Measurements from ENCODE around the gene SERGEF.
"Not testable (repeated sequence)": the region's sequence is repeated elsewhere in the genome, so short reads cannot be mapped to it uniquely, and the experiment has no call there.

SERGEF gene

DNA sequence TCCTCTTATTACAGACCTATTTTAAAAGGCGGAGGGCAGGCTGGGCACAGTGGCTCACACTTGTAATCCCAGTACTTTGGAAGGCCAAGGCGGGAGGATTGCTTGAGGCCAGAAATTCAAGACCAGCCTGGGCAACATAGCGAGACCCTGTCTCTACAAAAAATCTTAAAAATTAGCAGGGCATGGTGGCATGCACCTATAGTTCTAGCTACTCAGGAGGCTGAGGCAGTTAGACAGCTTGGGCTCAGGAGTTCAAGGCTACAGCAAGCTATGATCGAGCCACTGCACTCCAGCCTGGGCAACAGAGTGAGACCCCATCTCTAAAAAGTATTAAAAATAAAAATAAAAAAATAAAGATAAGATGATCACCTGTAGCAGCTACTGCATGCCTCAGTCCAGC, 12.7 kb downstream of the SERGEF start:
- DNase-seq, result not testable (repeated sequence)

DNA sequence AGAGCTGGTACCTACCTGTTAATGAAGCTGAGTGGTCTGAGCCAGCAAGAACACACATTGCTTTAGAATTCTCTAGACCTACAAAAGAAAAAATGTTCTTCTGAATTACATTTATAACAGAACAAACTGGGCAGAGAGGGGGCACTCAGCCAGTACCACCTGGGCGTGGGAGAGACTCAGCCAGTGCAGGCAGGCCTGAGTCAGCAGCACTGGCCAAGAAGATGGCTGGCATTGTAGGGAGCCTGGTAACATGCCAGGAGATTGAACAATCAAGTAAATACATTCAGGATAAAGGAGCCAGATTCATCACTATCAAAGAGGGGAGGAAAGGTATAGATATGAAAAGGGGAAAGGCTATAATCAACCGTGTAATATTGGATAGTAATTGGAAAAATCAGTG, 19.9 kb downstream of the SERGEF start:
- DNase-seq, result no peak

DNA sequence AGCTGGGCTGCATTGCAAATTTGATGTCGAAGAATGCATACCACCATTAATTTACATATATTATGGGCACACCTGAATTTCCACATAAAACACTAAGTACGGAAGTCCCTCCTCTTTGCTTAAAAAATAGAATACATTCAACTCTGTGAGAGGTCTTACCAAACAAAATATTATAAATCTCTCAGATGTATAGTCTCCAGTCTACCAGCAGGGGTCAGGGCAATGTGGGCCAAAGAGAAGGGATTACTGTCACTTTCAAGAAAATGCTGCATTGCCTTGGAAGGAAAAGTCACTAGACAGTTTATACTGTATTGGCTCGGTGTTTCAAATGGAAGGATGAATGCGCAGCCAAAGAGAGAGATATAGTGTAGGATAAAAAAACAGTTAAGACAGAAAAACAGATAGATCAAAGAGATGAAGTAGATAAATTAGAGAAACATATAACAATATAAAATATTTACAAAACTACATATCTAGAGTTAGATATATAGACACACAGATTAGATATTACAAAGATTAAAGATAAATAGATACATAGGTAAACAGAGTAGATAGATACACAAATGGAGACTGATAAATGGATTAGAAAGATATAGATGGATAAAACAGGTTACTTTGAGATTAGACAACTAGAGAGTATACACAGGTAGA, 20.9 kb downstream of the SERGEF start:
- DNase-seq, result peak; percentile 53

DNA sequence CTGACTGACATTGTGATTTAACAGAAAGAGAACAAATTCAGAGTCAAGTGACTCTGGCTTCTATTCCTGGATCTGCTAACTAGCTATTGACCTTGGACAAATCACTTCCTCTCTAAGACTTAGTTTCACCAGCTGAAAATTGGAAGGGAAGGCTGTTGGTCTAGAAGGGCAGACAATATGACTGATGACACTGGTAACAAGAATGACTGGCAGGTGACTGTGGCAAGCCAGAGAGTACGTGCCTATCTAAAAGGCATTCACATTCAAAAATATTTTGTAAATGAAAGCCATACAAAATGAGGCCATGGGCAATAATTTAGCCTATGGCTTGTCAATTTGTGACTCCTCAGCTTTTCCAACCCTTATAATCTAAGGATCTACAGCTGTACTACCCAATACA, 23.5 kb downstream of the SERGEF start:
- no peak for DNase-seq

DNA sequence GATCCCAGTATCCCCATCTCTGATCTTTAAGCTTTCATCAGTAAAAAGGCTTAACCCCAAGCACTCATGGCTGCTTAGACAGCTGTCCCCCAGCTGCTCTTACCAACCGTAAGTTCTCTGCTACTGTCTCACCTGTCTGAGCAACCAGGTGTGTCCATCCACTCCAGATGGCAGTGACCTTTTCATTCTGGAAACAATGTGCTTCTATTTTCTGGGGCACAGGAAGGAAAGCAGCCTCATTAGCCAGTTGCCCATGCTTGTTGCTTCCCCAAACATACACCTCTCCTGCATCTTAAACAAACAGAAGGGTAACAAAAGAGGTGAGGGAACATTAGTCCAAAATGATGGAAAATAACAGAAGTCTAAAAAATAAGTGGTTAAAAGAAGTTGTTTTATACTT, 24.4 kb downstream of the SERGEF start:
- no peak for DNase-seq

DNA sequence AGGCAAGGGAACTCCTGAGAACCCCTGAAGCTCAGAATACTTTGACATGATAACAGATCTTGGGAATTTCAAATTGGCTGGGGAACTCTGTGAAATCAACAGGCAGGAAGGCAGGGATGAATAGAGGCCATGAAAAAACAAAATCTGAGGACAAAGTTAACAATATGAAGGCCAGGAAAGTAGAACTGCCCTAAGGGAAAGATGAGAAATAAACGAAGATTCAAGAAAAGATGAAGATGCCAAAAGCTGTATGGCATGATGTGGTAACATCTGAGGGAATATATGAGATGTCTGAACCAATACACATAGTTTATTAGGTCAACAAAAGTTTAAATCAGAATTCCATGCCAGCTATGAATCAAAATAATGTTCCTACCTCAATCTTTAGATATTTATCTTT, 25.0 kb downstream of the SERGEF start:
- no peak for DNase-seq

DNA sequence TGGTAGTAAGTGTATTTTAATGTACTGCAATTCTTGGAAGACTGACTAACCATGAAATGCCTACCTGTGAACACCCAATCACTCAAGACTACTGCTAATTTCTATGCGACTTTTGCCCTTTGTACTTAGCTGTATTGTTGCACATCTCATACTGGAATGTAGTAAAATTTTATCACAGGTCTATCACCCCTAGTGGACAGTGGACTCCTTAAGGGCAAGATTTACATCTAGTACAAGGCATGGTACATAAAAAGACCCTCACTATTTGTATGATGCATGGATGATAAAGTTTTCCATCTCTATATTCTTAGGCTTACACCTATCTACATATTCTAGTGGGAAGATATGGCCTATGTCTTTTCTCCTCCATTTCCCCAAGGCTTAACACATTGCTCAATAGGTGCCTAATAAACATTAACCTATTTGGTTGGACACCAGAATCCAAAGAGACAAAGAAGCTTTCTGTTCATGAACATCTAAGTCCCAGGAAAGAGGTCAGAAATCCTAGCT, 26.1 kb downstream of the SERGEF start:
- no peak for DNase-seq

DNA sequence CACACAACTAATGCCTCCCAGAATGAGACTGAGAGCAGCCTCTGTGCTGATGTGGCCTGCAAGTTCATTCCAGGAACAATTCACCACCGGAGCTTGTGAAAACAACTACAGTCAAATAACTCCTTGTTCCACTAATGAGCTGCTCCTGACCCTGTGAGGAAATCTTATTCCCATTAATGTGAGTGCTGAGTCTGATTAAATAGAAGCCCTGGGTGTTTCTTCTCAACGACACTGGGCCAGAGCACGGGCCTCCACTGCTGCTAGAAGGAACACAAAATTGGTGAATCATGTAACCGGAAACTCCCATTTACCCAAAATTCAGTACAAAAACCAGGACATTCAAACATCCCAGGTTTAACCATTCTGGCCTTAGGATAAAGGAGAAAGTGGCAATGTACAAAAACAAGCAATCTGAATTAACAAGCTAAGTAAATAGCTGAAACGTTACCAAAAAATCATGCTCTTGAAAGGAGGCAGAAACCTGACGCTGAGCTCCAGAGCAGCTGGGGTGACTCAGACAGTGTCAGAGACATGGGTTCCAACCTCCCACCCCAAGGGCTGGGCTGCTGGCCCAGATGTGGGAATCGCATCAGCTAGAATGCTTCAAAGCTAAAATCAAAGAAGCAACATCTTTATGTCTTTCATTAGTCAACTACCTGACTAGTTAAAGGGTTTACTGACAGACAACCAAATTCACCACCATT, 26.7 kb downstream of the SERGEF start:
- DNase-seq, result no peak

DNA sequence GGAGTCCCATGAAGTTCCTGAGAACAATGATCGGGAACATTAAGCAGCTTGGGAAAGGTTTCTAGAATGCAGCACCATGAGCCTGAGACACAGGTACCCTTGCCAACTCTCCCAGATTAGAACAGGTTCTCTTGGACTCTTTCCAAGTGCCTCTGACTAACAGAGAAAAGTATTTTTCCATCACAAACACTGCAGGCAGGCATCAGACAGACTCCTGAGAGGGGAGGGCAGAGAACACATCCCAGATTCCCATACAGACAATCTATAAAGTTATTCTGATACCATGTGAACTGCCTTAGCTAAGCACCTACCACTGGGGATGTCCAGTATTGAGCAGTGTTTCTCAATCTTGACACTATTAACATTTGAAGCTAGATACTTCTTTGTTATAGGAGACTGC, 27.3 kb downstream of the SERGEF start:
- DNase-seq, result no peak

DNA sequence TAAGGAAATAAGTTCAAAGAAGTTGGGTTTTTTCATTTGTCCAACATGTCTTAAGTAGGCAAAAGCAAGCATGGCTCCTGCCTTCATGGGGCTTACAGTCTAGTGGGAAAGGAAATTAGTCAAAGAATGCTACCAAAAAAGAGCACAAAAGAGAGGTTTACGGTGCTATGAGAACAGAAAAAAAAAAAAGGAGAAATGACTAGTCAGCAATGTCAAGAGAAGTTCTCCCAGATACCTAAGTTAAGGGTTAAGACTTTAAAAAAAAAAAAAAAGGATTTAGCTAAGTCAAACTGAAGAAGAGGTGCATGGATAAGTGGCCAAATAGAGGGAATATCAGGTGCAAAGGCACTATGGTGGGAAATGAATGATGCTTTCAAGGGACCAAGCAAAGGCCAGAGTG, 29.3 kb downstream of the SERGEF start:
- DNase-seq, result no peak

DNA sequence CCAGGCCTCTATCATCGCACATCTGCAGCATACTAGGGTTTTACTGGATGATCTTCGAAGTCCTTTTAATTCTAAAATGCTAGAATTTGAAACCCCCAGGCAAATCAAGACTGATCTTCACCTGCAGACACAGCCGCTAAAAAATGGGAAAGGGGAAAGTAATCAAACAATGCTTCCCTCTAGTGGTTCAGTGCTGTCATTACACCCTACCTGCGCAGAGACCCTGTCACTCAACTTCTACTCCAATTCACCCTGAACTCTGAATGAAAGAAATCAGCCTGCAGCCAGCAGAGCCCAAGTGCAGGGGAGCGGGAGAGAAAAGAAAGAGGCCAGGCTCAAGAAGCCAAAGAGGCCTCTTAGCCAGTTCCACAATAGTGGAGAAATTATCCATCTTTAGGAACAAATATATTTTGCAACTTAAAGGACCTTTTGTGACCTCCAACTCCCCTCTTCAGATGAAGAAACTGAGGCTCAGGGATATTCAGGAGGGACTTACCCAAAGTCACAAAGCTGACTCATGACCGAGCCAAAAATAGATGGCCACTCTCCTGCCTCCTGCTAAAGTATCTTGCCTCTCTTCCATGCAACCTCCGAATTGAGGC, 33.0 kb downstream of the SERGEF start:
- peak; percentile 12 for DNase-seq

DNA sequence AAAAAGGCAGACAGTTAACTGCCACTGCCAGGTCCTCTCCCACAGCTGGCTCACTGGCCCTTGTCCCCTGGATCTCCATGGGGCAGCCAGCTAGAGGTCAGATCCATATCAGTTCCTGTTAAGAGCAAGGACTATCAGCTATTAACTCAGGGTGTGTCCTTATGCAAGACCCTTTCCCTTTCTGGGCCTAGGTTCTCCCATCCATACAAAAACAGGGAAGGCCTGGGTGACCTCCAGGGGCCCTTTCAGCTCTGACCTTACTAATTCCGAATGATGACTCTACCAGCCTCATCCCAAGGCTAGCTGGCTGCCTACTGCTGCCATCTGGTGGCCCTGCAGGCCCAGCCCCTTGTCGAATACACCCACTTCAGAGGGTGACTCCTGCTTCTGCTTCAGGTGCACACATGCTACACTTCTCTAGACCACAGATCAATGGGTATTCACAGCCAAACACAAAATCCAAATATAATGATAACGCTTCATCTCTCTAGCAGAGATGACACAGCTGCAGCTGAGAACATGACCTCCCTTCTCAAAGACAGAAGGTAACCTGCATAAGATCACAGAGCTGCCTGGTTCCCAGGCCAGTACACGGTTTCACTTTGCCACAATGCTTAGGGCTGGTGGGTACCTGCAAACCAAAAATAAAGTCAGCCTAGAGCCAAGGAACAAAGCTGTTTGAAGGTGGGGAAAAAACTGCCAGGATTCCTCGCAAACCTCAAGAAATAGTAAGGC, 34.1 kb downstream of the SERGEF start:
- peak; percentile 29 for DNase-seq

DNA sequence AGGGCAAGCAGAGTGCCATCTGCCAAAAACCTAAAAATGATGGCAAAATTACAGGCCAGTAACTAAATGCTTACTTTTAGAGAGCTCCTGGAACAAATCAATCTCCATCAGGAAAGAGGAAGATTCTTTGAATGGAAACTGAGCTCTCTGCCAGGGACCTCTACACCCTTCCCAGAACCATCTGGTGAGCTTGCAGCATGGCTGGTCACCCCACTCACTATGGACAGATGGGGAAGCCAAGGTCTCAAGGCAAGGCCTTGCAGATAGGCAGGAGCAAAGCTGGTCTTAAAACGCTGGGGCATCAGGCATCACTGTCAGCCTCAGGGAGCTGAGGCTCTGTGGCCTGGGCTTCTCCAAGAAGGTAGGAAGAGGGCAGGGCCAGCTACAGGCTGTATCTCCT, 36.2 kb downstream of the SERGEF start:
- DNase-seq, result no peak

DNA sequence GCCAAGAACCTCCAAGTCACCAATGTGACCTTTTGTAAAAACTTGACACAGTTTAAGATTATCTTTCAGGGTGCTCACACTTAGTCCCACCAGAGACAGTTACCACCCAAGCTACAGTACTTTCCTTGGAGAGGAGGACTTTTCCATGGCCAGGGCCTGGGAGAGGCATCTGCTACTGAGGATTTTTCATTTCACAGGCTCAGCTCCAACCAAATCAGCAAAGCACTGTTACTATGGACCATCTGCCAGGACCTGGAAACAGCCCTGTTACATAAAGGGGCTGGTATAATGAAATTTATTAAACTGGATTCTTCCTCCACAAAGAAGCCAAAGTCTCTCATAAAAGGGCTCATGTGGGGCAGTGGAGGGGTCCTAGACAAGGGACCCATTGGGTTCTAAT, 38.6 kb downstream of the SERGEF start:
- DNase-seq, result no peak

DNA sequence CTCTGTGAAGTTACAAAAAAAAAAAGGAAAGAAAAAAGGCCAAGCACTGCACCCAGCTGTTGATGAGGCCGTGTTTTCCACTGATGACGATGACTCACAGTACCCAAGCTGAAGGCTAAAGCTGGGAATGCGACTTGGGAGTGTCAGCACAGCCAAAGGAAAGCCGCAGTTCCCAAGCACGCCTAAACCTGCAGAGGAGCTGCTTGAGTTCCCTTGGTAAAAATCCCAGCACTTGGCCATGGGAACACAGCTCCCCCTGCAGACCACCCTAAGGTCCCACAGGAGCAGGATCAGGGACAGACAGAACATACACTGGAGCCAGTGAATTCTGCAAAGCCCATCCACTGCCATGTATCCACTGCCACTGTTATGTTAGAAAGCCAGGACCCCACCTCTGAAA, 39.9 kb downstream of the SERGEF start:
- peak; percentile 7 for DNase-seq

DNA sequence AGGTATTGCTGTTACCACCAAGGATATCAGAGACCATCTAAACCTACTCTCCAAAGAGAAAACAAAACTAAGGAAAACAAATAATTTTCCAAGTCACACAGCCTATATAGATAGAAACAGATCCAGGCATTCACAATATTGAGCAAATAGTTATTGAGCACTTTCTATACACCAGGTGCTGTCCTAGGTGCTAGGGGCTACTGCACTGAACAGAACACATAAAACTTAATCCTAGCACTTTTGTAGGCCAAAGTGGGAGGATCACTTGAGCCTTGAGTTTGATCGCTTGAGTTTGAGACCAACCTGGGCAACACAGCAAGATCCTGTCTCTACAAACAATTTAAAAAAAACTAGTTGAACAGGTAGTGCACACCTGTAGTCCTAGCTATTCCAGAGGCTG, 44.6 kb downstream of the SERGEF start:
- DNase-seq, result no peak

DNA sequence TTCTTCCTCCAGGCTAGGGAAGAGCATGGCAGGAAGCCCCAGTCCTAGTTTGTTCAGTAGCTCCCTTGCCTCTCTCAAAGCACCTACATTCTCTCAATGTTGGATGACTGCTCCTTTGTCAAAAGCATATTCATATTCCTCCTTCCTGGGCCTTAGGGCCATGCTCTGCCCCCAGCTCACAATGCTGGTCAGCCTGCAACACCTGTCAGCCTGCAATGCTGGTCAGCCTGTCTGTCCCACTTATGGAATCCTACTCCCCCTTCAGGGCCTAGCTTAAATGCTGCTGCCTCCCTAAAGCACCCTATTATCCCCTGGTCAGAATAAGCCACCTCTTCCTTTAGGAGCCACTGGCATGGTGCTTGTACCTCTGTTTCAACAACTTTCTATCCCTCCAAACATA, 45.2 kb downstream of the SERGEF start:
- no peak for DNase-seq

DNA sequence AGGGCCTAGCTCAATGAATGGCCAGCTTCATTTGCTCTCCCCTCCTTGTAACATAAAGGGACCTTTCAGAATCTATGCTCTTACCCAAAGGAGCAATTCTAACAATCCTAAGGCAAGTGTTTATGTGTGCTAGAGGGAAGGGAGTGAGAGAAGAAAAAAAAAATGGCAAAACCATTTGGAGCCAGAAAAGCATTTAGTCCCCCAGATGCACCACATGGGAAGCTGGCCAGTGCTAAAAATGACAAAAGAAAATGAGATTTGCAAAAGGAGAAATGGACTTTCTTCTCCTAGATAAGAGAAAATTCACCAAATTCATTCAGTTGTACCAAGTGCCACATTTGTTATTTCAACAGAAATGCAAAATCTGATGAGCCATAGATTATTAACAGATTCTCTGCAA, 52.8 kb downstream of the SERGEF start:
- no peak for DNase-seq

DNA sequence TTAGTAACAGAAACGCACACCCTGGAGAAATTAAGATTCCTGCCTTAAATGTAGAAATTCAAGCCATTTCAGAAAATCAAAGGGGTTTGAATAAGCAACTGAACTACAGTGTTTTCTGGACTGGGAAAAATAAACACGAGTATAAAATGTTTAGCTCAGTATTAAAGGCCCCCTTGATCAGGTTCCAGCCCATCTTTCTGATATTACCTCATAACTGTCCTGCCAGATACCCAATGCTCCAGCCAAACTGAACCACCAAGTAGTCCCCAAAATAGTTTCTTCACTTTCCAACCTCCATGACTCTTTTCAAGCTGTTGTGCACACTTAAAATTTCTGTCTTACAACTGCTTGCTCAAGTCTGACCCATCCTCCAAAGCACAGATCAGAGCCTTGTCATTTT, 54.4 kb downstream of the SERGEF start:
- DNase-seq, result no peak

DNA sequence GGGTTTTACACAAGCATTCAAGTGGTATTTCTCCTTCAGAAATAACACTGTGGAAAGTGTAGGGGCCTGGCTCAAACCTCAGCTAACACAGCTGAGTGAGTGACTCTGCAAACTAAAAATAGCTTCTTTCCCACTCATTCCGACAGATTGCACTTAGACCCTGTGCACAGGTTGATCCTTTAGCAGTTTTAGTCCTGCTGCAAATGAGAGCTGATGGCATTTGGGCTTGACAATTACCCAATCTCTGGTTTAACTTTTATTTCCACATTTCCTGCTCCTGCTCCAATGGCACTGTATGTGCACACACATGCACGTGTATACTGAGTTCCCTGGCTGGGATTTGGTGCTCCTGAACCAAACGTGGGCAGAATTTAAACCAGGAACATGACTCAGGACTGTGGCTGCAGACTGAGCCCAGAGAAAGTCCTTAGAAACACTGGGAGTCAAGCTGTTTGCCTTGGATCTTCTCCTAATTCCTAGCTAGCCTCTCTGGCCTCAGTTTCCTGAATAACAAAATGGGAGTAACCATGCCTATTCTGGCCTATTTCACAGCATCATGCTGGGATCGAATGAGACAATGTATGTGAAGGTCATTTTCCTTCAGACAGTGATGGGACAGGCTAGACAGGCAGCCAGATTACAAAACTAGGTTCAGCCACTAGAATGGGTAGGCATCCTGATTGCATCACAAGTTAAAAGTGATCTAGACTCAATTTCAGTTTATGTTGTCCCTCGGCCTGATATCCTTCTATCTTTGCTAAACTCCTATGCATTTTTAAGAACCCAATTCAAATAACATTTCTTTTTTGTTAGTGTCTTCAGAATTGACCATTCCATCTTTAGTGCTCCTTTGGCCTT, 58.2 kb downstream of the SERGEF start:
- peak; percentile 19 for DNase-seq

DNA sequence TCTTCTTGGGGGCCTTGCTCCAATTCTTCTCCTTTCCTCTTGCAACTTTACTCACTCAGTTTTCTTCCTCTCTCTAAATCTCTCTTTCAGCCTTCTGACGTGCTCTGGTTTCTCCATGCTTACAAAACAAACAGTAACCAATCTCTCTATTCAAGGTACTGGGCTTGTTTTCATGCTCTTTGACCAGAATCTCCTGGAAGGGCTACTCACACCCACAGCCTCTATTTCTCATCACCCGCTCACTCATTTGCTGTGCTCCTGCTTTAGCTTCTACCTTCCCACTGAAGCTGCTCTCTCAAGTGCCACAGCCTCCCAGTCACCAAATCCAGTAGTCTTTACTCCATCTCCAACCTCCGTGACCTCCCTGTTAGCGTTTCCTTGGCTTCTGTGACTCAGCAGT, 60.4 kb downstream of the SERGEF start:
- DNase-seq, result no peak

DNA sequence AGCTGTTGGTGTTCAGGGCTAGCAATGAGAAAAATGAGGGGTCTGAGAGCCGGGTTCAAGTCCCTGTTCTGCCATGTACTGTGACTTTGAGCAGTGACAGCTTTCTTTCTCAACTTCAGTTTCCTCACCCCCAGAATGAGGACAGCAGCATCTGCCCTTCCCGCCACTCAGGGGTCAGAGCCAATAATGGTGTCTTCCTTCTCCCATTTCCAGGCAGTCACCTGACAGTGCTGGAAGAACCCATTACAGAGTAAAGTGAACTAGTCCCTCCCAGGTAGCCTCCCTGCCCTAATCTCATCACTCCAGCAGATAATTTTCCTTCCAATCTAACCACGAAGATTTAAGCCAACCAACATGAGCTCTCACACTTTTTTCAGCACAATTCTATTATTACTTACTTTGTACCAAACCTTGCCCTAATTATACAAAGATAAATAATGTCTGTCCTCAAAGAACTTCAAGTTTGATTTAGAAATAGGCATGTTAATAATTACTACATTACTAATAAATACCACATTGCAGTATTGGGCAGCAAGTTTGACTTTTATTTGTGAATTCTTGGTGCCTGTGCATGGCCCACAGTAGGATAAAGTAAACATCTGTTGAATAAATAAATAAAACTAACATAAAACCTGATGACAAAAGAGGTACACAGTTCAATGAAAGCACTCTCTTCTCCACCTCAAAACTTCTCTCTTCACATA, 61.0 kb downstream of the SERGEF start:
- DNase-seq, result no peak

Measured in inflammatory macrophage treated with lipopolysaccharide for 4 hours (primary cell).